NT2/D1 (cell line): ENCODE data around the gene SENP8.

Source experiments
- DNase-seq: peaks from one replicate; pipeline ENCODE4 v3.0.0-alpha.2; 2011; ENCODE audit warnings: low read depth, low spot score
- H3K27me3 ChIP-seq: 2 replicates; pipeline ENCODE4 v1.6.0; 2011; ENCODE audit warnings: mild to moderate bottlenecking; ENCODE audit not compliant: insufficient read length, insufficient read depth
- H3K36me3 ChIP-seq: 2 replicates; pipeline ENCODE4 v1.6.1; 2011; ENCODE audit warnings: mild to moderate bottlenecking, low read length, mixed read lengths; ENCODE audit not compliant: insufficient read depth, insufficient read length
- H3K4me1 ChIP-seq: 2 replicates; pipeline ENCODE4 v1.5.1; 2011; ENCODE audit not compliant: insufficient read depth, insufficient read length
- H3K4me3 ChIP-seq: 2 replicates; pipeline ENCODE4 v1.5.1; 2011; ENCODE audit warnings: low read depth; ENCODE audit not compliant: insufficient read length
- H3K9ac ChIP-seq: 2 replicates; pipeline ENCODE4 v1.6.0; 2011; ENCODE audit warnings: low read depth; ENCODE audit not compliant: insufficient read length
- H3K9me3 ChIP-seq: 2 replicates; pipeline ENCODE4 v1.5.1; 2011; ENCODE audit warnings: mild to moderate bottlenecking, low read length; ENCODE audit not compliant: insufficient read depth
- SUZ12 ChIP-seq: IDR thresholded peaks from 2 replicates; pipeline ENCODE4 v1.6.1; 2011; ENCODE audit not compliant: insufficient read length, insufficient read depth; ENCODE audit errors: extremely low read depth
- YY1 ChIP-seq: IDR thresholded peaks from 2 replicates; pipeline ENCODE4 v1.6.1; 2011; ENCODE audit not compliant: insufficient read length, insufficient read depth
- ZNF274 ChIP-seq: IDR thresholded peaks from 2 replicates; pipeline ENCODE4 v1.6.1; 2011; ENCODE audit warnings: mild to moderate bottlenecking, low read depth, low read length

The SENP8 gene

GRCh38 chr15:72133211-72133610 is 15.0 kb downstream of the SENP8 start:
- H3K4me1 ChIP-seq = no peaks in the 10 kb centered on the region
- no peak for TF ChIP-seq SUZ12
- H3K27me3 ChIP-seq = no peaks in the 10 kb centered on the region
- no peaks in the 10 kb centered on the region for H3K9me3 ChIP-seq
- no peak overlapping the region for H3K4me3 ChIP-seq
- no peak overlapping the region for H3K9ac ChIP-seq
- no peak for DNase-seq
- H3K36me3 ChIP-seq = no peaks in the 10 kb centered on the region

GRCh38 chr15:72135719-72136118 is 17.5 kb downstream of the SENP8 start:
- Histone ChIP-seq H3K4me1 (no peaks in the 10 kb centered on the region), H3K27me3 (no peaks in the 10 kb centered on the region), H3K9me3 (no peaks in the 10 kb centered on the region), H3K9ac (no peak overlapping the region), H3K36me3 (no peaks in the 10 kb centered on the region), H3K4me3 (no peak overlapping the region)
- no peak for TF ChIP-seq YY1
- DNase-seq = no peak

GRCh38 chr15:72136170-72137051 is 18.2 kb downstream of the SENP8 start:
- no peak for DNase-seq
- H3K4me3 ChIP-seq = no peak overlapping the region
- H3K9me3 ChIP-seq = no peaks in the 10 kb centered on the region
- H3K27me3 ChIP-seq = no peaks in the 10 kb centered on the region
- H3K36me3 ChIP-seq = no peaks in the 10 kb centered on the region
- H3K9ac ChIP-seq = no peak overlapping the region
- TF ChIP-seq YY1 (no peak), SUZ12 (no peak), ZNF274 (no peak)
- no peaks in the 10 kb centered on the region for H3K4me1 ChIP-seq

- Histone ChIP-seq H3K9me3 (no peaks in the 10 kb centered on the region), H3K4me1 (no peaks in the 10 kb centered on the region), H3K36me3 (no peaks in the 10 kb centered on the region), H3K27me3 (no peaks in the 10 kb centered on the region), H3K9ac (no peak overlapping the region), H3K4me3 (no peak overlapping the region)
- TF ChIP-seq ZNF274 (no peak), YY1 (no peak), SUZ12 (no peak)
- no peak for DNase-seq
Observed at GRCh38 chr15:72139667-72140066, 21.5 kb downstream of the SENP8 start.

GRCh38 chr15:72140088-72140487 is 21.9 kb downstream of the SENP8 start:
- Histone ChIP-seq H3K9me3 (no peaks in the 10 kb centered on the region), H3K36me3 (no peaks in the 10 kb centered on the region)
- no peak for TF ChIP-seq ZNF274
- no peak for TF ChIP-seq SUZ12
- TF ChIP-seq YY1 = no peak

GRCh38 chr15:72141171-72142084 is 23.2 kb downstream of the SENP8 start:
- Histone ChIP-seq H3K4me1 (no peaks in the 10 kb centered on the region), H3K9ac (no peak overlapping the region), H3K4me3 (no peak overlapping the region), H3K9me3 (no peaks in the 10 kb centered on the region), H3K36me3 (no peaks in the 10 kb centered on the region), H3K27me3 (no peaks in the 10 kb centered on the region)
- TF ChIP-seq ZNF274 (no peak), YY1 (no peak), SUZ12 (no peak)
- DNase-seq = no peak

More at GRCh38 chr15:72140088-72140487, 21.9 kb downstream of the SENP8 start:
- no peaks in the 10 kb centered on the region for H3K27me3 ChIP-seq
- no peaks in the 10 kb centered on the region for H3K4me1 ChIP-seq
- H3K9ac ChIP-seq = no peak overlapping the region
- no peak for DNase-seq
- no peak overlapping the region for H3K4me3 ChIP-seq

GRCh38 chr15:72146221-72146620 is 28.0 kb downstream of the SENP8 start:
- no peak overlapping the region for H3K9ac ChIP-seq
- no peak for TF ChIP-seq YY1
- TF ChIP-seq ZNF274 = no peak
- TF ChIP-seq SUZ12 = no peak
- H3K27me3 ChIP-seq = no peaks in the 10 kb centered on the region
- H3K9me3 ChIP-seq = no peaks in the 10 kb centered on the region
- H3K36me3 ChIP-seq = no peaks in the 10 kb centered on the region
- no peak for DNase-seq
- H3K4me1 ChIP-seq = no peaks in the 10 kb centered on the region
- no peak overlapping the region for H3K4me3 ChIP-seq
